Prostate gland (tissue), 2 donors: ENCODE data around the gene ABCC3.

ENCODE experiments used
- POLR2AphosphoS5 ChIP-seq: sonication (generic); formaldehyde crosslinking; IDR thresholded peaks from one replicate; pipeline ENCODE4 v1.6.1; 2017; ENCODE audit warnings: antibody characterized with exemption
- TF ChIP-seq, protein P1 (sequence below), 4 experiments: fragments of 200-600 bp in 2 of 4; fragments of 450-650 bp in 2 of 4; sonication (generic) in 2 of 4; IDR thresholded peaks; 1 replicate in 3 of 4; 2 replicates in 1 of 4; pipeline ENCODE4 v1.5.1; 2016 to 2019; ENCODE audit warnings: antibody characterized with exemption in 4 of 4, mild to moderate bottlenecking in 2 of 4, moderate library complexity in 2 of 4

DNA sequence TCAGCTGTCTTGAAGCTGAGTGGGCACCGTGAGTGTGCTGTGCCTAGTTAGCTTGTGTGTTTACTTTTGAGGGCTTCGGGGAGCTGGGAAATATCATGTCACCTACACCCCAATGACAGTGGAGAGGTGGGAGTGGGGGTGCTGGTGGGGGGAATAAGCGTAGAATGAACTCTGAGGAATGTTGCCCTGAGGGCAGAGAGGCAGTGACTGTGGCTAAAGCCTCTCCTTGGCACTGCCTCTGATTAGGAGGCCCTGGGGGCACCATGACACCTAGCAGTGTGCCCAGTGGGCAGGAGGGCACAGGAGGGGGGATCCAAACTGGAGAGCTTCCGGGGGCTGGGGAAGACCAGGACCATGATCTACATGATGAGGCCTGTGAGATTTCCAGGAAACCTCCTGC is 49.3 kb upstream of the ABCC3 start:
- TF ChIP-seq POLR2AphosphoS5, result no peak
- TF ChIP-seq, protein P1, sequence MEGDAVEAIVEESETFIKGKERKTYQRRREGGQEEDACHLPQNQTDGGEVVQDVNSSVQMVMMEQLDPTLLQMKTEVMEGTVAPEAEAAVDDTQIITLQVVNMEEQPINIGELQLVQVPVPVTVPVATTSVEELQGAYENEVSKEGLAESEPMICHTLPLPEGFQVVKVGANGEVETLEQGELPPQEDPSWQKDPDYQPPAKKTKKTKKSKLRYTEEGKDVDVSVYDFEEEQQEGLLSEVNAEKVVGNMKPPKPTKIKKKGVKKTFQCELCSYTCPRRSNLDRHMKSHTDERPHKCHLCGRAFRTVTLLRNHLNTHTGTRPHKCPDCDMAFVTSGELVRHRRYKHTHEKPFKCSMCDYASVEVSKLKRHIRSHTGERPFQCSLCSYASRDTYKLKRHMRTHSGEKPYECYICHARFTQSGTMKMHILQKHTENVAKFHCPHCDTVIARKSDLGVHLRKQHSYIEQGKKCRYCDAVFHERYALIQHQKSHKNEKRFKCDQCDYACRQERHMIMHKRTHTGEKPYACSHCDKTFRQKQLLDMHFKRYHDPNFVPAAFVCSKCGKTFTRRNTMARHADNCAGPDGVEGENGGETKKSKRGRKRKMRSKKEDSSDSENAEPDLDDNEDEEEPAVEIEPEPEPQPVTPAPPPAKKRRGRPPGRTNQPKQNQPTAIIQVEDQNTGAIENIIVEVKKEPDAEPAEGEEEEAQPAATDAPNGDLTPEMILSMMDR (IDR thresholded peaks at IDR 0.05), result no peak
